VCaP (cell line): ENCODE measurements around the gene FDX2.

ENCODE experiments used
- H3K27ac ChIP-seq: fragments of 450-650 bp; 2 replicates; pipeline ENCODE4 v1.5.1; 2017
- TF ChIP-seq, protein P1 (sequence below): fragments of 450-650 bp; conservative IDR thresholded peaks from 2 replicates; pipeline ENCODE4 v1.5.1; 2017; ENCODE audit warnings: mild to moderate bottlenecking, moderate library complexity

Gene FDX2

DNA sequence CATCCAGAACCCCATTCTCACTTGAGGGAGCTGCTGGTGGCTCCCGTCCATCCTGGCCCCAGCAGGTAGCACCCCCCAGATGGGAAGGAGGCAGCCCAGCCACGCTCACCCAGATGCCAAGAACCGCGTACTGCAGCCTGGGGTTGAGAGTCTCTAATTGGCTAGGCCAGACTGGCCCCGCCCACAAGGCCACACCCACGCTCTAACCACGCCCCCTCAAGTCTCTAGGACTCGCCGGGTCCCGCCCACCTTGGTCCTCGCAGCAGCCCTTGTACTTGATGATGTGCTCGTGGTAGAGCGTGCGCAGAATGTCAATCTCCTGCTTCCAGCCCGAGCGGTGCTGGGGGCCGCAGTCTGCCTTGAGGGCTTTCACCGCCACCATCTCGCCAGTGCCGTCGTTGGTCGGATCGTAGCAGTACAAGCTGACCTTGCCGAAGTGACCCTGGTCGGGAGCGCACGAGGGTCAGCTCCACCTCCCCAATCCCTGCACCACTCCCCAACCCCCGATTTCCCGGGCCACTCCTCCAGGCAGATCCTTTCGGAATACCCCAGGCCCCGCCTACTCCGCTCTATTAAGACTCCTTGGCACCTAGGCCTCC is 38.1 kb upstream of the FDX2 start:
- H3K27ac ChIP-seq = no peak overlapping the region
- TF ChIP-seq, protein P1, sequence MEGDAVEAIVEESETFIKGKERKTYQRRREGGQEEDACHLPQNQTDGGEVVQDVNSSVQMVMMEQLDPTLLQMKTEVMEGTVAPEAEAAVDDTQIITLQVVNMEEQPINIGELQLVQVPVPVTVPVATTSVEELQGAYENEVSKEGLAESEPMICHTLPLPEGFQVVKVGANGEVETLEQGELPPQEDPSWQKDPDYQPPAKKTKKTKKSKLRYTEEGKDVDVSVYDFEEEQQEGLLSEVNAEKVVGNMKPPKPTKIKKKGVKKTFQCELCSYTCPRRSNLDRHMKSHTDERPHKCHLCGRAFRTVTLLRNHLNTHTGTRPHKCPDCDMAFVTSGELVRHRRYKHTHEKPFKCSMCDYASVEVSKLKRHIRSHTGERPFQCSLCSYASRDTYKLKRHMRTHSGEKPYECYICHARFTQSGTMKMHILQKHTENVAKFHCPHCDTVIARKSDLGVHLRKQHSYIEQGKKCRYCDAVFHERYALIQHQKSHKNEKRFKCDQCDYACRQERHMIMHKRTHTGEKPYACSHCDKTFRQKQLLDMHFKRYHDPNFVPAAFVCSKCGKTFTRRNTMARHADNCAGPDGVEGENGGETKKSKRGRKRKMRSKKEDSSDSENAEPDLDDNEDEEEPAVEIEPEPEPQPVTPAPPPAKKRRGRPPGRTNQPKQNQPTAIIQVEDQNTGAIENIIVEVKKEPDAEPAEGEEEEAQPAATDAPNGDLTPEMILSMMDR = no peak

DNA sequence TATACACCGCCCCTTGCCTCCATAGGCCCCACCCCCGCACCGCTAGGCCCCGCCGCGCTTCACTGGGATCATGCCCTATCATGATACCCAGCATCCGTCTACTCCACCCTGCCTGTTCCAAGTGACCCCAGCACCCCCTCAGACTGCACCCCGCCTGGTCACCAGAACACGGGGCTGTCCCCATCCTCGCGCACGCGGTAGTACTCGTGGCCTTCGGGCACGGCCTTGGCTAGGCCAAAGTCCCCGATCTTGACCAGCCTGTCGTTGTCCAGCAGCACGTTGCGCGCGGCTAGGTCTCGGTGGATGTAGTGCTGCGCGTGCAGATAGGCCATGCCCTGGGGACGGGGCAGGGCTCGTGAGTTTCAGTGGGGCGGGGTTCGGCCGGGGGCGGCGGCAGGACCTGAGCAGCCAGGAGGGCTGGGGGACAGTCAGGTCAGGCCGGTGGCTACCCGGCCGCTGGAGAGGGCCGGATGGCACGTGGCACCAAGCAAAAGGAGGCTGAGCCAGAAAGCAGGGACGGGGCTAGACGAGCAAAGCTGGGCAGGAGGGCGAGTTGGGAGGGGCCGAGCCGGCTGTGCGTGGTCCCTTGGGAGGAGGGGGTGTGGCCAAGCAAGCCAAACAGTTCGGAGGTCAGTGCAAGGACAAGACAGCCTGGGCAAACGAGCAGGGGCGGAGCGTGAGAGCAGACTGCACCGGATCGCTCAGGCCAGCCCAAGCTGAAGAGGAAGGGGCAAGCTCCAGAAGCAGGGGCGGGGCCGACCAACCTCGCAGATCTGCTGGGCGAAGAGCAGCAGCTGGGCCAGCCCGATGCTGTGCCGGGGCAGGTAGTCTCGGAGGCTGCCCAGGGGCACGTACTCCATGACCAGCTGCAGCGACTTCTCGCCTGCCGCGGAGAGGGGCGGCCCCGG is 37.2 kb upstream of the FDX2 start:
- TF ChIP-seq, protein P1 = no peak
- no peak overlapping the region for H3K27ac ChIP-seq

DNA sequence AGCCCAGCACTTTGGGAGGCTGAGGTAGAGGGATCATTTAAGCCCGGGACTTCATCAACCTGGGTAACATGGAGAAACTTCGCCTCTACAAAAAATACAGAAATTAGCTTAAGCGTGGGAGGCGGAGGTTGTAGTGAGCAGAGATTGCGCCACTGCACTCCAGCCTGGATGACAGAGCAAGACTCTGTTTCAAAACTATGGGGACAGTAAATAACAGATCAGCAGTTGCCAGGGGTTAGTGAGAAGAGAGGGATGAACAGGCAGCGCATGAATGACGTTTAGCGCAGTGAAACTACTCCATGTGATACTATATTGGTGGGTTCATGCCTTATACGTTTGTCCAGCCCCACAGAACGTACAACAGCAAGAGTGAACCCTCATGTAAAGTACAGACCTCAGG is 30.7 kb upstream of the FDX2 start:
- no peak overlapping the region for H3K27ac ChIP-seq

DNA sequence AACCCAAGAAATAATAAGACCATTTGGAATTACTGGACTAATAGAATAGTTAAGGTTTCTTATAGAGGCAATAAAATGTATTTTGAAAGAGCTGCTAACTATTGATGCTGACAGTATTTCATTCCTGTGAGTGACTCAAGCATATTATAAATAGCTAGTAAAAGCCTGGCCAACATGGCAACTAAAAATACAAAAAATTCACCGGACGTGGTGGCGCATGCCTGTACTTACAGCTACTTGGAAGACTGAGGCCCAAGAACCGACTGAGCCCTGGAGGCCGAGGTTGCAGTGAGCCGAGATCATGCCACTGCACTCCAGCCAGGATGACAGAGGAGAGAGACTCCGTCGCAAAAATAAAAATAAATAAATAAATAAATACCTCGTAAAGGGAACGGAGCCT is 29.0 kb upstream of the FDX2 start:
- TF ChIP-seq, protein P1 = no peak
- no peak overlapping the region for H3K27ac ChIP-seq

More for the DNA sequence above, 30.7 kb upstream of the FDX2 start:
- TF ChIP-seq, protein P1 = no peak

DNA sequence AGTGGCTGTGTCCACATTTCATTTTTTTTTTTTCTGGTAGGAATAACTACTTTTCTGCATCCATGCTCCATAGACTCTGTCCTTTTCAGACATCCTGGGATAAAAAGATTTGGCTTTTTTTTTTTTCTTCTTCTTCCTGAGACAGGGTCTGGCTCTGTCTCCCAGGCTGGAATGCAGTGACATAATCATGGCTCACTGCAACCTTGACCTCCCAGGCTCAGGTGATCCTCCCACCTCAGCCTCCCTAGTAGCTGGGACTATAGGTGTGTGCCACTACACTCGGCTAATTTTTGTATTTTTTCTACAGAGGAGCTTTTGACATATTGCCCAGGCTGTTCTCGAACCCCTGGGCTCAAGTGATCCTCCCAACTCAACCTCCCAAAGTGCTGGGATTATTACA is 27.7 kb upstream of the FDX2 start:
- TF ChIP-seq, protein P1 = no peak

DNA sequence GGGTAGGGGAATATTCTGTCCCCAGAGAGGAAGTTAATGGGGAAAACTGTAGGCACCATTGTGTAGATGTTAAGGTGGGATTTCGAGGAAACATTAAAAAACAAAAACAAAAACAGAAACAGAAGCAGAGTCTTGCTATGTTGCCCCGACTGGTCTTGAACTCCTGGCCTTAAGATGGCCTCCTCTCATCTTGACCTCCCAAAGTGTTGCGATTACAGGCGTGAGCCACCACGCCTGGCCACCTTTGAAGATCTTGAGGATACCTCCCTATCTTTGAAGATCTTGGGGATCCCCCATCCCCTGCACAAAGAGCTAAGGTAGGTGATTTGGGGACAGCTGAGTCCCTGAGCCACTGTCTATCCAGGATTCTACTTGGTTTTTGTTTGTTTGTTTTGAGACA is 24.2 kb upstream of the FDX2 start:
- H3K27ac ChIP-seq = no peak overlapping the region

More for the DNA sequence above, 27.7 kb upstream of the FDX2 start:
- H3K27ac ChIP-seq = no peak overlapping the region

DNA sequence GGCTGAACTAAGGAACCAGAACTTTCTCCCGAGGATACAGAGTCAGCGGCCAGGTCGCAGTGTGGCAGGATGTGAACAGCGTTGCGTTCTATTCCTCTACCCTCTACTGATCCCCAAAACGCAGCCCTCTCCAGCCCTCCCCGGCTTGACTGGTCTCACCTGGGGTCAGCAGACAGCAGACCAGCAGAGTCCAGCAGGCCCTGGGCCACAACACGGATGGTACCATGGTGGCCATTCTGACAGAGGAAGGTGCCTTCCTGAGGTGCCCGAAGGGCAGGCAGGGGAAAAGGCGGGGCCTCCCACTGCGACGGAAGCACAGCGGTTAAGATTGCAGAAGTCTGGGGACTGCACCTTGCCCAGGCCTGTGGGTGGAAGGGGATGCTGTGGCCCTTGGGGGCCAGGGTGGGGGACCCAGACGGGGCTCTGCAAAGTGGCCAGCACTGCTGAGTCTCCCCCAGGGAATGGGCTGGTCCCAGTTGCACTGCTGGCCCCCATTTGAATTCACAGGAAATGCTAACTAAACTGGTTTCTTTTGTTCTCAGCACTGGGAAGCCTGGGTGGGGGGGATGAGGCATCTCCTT is 23.7 kb upstream of the FDX2 start, which contains the start of gene ICAM3:
Gene ICAM3 (minus strand): TSS at position 245 of the 581 bp plus-strand sequence. CDS start 10 bp downstream, at position 235.
- TF ChIP-seq, protein P1 = no peak
- H3K27ac ChIP-seq = no peak within 1 kb of the TSS

More for the DNA sequence above, 24.2 kb upstream of the FDX2 start:
- TF ChIP-seq, protein P1 = no peak
